CD1c-positive myeloid dendritic cell (primary cell): Measurements from ENCODE around the gene ATP10B.

ENCODE experiments used
- DNase-seq: peaks from one replicate; pipeline ENCODE4 v3.0.0-alpha.2; 2016; ENCODE audit errors: extremely low spot score

Gene ATP10B

DNA sequence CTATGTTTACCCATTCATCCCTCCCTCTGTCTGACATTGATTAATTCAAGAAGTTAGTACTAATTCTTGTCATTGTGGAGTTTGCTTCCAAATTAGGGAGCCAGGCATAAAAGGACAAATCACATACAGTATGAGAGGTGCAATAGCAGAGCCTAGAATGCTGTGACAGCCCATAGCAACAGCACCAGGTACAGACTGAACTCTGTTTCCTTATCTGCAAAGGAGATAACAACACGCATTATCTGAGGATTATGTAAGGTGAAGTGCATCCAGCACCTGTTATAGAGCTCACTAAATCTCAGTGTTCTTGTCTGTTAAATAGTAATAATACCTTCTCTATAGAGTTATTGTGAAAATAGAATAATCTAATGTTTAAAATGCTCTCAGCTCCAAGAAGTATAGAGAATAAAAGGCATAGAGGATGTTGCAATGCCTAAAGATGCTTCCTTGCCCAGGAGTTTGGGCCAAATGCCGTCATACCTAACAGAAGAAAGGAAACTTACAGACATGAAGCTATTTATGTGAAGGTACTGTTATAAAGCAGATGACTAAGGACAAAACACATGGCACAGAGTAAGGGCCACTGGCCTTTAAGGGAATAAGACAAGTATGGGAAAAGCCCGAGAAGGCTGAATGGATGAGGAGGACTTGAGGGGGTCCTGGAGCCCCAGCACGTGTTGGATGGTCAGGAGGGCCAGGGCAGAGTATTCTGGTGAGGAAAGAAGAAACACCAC lies 214.5 kb downstream of the ATP10B start:
- DNase-seq = no peak

DNA sequence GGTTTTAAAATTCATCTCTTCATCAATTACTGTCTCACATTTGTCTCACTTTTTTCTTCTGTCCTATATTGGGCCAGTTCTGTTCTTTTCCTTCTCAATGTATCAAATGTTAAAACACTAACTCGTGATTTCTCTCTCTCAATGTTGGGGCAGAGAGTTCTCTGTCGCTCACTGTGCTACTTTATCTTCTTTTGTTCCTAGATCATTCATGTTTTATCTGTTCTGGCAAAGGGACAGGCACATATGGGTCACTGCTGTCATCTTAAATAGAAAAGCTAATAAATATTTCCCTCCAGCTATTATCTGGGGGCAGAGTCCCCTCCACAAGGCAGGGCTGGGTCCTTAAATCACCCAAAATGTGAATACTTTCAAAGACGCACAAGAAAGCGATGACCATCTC lies 216.3 kb downstream of the ATP10B start:
- DNase-seq = no peak

DNA sequence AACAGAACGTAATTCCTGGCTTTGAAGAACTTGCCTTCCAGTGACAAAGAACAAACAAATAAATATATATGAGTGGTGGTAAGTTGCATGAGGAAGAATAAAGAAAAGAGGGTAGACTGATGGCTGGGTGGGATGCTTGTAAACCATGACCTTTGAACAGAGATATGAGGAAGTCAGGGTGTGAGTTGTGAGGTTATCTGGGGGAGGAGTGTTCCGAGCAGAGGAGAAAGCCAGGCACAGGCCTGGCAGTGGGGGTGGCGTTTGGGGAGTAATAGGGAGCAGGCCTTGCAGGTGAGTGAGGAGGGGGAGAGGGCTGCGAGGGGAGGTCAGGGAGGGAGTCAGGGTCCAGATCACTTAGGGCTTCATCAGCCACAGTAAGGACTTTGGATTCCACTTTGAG lies 217.0 kb downstream of the ATP10B start:
- DNase-seq = no peak

DNA sequence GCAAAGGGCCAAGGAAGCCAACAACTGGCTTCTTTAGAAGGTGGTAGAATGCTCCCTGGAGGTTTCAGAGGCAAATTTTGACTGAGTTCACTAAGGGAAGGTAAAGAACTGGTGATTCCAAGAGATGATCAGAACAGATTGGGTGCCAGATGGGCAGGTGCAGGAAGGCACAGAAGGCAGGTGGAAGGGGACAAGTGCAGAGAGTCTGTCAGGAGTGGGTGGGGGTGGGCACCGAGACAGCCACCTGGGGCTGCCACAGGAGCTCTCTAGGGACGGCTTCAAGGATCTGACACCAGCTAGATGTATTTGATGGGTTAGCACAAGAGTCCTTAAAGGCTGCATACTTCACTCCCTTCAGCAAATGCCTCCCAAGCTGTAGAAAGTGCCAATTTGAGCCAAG lies 223.0 kb downstream of the ATP10B start:
- no peak for DNase-seq

DNA sequence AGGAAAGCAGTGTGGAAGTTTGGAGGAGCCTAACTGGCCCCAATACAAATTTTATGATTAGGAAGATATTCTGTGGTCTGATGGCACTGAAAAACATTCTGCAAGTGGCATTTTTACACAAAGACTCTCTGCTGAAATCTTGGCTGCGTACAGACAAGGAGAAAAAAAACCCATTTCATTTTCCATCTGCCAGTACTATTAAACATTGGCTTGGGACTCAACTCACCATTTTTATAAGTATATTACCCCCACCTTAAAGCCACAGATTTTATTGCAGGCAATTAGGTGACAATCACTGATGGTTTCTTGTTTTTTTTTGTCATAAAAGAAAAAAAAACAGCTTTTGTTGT lies 223.4 kb downstream of the ATP10B start:
- DNase-seq = no peak

DNA sequence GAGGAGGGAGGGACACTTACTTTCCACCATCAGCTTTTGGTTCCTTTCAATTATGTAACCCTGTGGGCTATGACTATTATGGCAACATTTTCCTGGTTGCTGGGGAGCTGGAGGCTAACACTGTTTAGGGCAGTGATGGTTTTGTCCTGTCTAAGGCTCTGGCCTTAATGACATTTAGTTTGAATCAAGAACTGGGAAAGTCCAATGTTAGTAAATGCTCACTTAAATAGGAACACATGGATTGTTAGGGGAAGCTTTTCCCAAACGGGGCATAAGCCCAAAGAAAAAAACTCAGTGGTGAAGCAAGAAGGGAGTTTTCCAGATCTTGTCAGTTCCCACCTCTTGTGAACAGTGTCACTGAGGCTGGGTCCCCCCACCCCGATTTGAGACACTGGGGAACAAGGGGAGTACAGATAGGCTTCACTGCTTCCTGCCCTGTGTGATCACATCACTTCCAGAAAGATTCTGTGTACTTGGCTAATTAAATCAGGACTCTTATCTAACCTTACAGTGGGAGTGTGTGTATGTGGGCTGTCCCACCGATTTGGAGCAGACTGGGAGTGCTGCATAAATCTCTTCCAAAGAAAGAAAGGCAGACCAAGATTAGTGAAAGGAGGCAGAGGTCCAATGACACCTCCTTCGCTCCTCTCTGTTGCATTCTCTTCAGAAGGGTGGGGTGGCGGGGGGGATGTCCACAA lies 223.9 kb downstream of the ATP10B start:
- DNase-seq = no peak

- no peak for DNase-seq
Observed at GRCh38 chr5:160626322-160626721, 225.7 kb downstream of the ATP10B start.

GRCh38 chr5:160621526-160621925 lies 230.5 kb downstream of the ATP10B start:
- DNase-seq = no peak

DNA sequence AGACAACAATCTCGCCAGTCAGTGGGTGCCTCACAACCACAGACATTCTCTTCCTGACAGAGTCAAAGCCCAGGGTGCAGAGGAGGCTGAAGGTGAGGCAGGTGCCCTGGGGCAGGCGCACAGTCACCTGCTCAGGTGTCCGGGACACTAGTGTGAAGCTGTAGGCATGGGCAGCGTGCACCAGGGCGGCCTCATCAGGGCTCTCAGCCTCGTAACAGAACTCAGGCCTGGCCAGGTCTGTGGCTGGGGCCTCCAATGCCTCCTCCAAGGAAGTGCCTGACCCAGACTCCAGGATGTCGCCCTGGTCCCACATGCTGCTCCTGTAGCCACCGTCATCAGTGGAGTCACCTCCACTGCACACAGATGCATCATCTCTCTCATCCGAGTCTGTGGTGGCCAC lies 231.6 kb downstream of the ATP10B start:
- DNase-seq = no peak

DNA sequence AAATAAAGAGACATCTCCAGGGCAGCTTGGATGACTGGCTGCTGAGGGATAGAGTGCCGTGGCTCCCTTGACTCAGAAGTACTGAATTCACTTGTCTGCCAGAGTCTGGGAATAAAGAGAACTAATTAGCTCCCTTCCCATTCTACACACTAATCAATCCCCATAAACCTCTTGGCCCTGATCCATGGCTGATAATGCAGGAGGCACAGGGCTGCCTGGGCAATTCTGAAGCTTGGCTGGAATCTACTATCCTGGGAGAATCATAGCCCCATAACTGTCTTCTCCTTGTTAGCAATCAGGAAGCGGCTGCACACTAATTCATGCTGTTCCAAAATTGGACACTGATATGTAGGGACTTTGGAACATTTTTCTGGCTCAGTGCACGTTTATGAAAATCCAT lies 232.6 kb downstream of the ATP10B start:
- no peak for DNase-seq

DNA sequence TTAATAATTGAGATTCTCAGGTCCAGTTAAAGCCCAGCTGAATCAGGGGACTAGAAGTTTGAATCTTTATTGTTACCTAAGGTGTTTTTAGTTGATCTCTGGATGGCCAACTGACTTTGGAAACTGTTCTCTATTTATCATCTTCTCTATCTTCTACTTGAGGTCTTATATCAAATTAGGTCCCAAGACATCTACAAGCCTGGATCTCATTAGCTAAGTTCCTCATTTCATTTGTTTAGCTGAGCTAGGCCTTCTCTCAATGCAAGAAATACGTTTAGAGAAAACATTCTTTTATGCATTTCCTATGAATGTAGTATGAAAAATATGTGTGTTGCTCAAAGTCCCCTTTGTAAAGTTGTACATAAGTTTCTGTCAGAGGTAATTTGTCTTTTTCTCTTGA lies 233.7 kb downstream of the ATP10B start:
- DNase-seq = no peak

- DNase-seq = no peak
Observed at GRCh38 chr5:160616712-160617497, 235.1 kb downstream of the ATP10B start.

DNA sequence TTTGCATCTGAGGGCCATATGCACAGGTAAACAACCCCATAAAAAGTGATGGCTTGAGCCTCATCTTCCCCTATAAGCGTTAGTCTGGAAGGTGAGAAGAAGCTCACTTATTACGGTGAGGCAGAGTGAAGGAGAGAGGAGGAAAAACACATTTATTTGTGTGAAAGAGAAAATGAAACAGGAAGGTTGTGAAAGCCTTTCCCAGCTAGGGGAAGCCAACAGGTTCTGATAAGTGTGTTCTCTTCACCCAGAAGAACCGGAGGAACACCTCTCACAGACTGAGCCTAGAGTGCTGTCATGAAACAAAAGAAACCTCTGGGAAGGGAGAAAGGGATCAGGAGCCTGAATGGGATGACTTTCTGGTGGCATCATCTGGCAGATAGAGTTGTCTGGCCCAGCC lies 237.9 kb downstream of the ATP10B start:
- DNase-seq = no peak

GRCh38 chr5:160605266-160605665 lies 246.7 kb downstream of the ATP10B start:
- DNase-seq = no peak

DNA sequence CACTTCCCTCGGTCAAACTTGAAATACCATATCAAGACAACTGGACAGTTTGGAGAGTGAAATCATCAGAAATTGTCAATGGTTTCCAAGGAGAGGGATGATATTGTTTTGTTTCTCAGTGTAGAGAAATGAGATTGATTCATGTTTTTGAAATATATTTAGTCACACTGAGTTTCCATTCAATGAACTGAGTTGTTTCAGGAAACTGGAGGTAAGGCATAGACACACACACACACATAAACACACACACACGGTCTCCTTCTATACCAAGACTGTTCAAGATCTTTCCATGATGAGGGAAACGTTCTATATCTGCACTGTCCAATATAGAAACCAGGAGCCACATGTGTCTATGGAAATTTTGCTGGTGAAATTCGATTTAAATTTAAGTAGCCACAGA lies 247.5 kb downstream of the ATP10B start:
- DNase-seq = no peak

DNA sequence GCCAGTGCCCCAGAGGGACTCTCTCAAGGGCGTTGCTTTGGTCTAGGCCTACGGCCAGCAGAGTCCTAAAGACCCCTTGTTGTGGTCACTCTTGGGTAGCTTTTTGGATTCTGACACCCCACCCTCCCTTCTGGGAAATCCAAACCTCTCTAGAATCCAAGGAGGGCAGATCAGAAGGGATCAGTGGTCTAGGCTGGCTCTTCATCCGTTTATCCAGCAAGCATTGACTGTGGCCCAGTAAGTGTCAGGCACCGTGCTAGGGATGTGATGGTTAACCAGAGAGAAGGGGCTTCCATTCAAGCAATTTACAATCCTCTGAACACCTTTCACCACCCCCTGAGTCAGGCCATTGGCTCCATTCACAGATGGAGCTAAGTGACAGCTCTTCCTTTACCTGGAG lies 249.3 kb downstream of the ATP10B start:
- DNase-seq = no peak

DNA sequence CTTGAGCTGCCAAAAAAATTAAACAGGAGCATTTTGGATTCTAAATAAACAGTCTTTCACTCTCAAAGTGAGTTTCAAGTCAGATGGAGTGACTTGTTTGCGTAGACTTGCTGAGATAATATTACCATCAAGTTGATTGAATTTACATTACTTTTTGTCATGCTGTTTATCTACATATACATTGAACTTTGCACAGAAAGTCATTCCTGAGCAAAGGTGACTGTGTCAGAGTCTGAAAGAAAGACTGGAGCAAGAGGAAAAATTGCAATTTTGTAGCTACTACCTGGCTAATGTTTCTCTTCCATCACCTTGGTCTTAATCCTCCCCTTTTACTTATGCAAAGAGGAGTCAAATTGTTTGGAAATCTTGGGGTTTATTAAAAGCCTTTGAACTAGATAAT lies 251.0 kb downstream of the ATP10B start:
- DNase-seq = no peak

- DNase-seq = no peak
Observed at GRCh38 chr5:160573318-160573717, 278.7 kb downstream of the ATP10B start.

- DNase-seq = no peak
Observed at GRCh38 chr5:160567031-160567705, 284.8 kb downstream of the ATP10B start.

GRCh38 chr5:160565376-160565775 lies 286.6 kb downstream of the ATP10B start:
- no peak for DNase-seq

DNA sequence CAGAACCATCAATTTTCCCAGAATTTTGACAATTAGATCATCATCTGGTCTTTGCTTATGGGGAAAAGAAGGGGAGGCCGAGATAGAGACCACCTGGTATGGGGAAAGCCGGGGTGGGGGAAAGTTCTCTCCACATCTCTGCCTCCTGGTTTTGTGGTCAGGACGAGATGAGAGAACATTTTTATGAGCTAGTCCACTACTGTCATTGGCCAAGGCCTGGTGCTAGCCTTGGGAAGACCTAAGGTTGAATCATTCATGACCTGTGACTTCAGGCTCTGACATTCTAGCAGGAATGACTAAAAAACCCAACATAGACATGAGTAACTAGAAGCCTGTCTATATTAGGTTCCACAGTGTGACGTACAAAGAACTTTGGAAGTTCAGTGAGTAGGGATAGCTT lies 295.2 kb downstream of the ATP10B start:
- no peak for DNase-seq

DNA sequence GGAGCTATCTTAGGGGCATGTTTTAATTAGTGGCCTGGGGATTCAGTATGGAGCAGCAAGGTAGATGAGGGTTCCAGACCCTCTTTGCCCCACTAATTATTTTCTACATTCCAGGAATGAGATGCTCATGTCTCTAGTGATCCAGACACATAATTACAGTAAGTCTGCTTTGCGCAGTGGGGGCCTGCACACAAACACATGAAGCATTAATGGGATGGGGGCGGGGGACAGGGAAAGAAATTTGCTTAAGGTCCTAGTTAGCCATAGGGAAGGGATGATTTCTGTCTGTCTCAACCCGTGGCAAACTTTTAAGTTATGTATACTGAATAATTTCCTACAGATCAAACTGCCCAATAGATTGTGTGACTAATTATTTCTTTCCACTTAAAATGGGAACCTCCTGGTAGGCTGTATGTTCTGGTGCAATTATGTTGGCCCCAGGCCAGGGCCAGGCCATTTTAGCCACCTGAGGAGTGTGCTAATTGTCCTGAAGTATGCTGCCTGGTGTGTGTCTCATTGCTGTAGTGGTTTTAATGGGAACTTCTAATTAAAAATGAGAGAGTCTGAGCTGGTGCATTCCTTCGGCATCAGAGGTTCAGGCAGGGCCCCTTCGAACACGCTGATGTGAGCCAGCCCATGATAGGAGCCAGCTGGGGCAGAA lies 295.9 kb downstream of the ATP10B start:
- DNase-seq = no peak
